GM21786 (cell line): Measurements from ENCODE around the gene SIL1.
"Not testable (repeated sequence)": the region's sequence is repeated elsewhere in the genome, so short reads cannot be mapped to it uniquely, and the experiment has no call there.

ENCODE experiments used
- ATAC-seq: cut with Tn5 transposase; IDR thresholded peaks from one replicate; pipeline ENCODE4 v1.9.1; 2021; ENCODE audit not compliant: unreplicated experiment

SIL1 gene

GRCh38 chr5:138929571-138929955, 268.6 kb downstream of the SIL1 start:
- ATAC-seq, result no peak

GRCh38 chr5:138927979-138928378, 270.2 kb downstream of the SIL1 start:
- ATAC-seq, result no peak

- ATAC-seq, result no peak
Observed at GRCh38 chr5:138927544-138927943, 270.6 kb downstream of the SIL1 start.

- ATAC-seq, result no peak
Observed at GRCh38 chr5:138926688-138927448, 271.3 kb downstream of the SIL1 start.

DNA sequence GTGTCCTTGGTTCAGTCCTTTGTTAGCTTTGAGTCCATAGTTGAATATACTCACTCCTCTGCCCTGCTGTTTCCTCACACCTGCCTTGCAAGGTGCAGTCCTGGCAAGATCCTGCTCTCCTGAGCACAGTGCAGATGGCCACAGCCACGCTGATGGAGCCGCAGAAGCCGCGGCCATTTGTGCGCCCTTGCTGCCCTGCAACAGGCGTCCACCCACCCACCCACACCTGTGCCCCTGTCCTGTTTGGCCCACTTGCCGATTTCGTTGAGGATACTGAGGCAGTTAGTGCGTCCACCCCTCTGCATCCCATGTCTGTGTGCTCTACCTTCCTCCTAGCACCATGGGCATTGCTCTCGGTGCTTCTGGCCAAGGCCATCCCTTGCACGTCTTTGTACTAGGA, 271.9 kb downstream of the SIL1 start:
- ATAC-seq, result no peak

DNA sequence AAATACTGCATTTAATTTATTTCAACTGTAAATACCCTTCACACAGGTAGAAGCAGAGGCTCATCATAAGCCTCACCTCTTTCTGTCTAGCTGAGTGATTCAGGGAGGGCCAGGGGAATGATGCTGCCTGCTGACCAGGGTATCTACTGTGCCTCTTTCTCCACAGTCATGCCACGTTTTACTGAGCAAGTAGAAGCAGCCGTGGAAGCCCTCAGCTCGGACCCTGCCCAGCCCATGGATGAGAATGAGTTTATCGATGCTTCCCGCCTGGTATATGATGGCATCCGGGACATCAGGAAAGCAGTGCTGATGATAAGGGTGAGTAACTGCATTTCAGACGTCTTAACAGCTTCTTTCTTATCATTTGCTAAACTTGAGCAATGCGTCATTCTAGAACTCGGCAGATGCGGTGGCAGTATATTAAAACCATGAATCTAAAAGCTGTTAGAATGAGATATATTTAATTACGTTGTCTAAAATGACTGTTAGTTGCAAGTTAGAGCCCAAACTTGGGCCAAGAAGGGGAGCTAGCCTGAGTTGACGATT, 273.0 kb downstream of the SIL1 start:
- no peak for ATAC-seq

- ATAC-seq, result peak; percentile 93
Observed at GRCh38 chr5:138922494-138922893, 275.7 kb downstream of the SIL1 start.

GRCh38 chr5:138921362-138921761, 276.8 kb downstream of the SIL1 start:
- not testable (repeated sequence) for ATAC-seq

- no peak for ATAC-seq
Observed at GRCh38 chr5:138920181-138920580, 278.0 kb downstream of the SIL1 start.

DNA sequence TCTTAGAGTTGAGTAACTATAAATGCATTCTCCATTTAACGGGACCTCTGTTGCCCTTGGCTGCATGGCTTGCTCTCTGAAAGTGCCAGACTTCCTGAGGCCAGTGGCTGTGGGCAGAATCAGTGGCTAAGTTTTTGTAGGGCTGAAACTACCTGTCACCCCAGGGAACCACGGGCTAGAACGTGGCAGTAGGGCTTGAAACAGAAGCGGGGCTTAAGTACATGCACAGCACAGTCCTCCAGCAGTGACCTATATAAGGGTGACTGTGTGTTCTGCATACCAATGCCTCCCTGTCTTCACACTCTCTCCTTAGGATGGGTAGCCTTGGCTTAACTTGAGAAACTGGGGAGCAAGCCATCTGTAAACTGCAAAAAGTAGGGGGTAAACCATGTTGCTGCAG, 279.5 kb downstream of the SIL1 start:
- ATAC-seq, result no peak

DNA sequence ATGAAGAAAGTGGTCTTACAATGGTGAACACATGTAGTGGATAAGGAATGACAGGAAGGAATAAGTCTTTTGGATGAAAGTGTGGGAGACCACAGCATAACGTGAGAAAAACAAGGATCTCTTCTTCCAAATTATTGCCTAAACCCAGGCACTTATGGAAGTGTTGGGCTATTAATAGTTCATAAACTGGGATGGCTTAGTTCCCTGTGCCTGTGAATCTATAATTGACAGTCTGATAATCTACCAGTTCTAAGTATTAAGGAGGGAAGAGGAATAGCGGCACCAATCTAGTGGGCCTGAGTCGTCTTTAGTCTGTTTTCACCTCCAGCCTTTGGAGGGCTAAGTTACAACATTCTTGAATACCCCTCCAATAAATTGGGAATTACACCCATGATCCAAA, 283.8 kb downstream of the SIL1 start:
- ATAC-seq, result no peak

DNA sequence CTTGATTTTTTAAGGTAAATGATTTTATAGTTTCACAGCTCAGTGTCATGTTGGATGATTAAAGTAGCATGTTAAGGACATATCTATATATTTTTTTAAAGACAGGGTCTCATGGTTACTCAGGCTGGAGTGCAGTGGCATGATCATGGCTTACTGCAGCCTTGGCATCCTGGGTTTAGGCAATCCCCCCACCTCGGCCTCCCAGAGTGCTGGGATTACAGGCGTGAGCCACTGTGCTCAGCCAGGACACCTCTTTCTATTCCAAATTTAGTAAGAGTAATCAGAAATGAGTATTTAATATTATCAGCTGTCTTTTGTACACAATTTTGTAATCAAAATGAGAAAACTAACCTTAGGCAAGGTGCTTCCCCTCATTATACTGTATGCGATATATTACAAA, 284.4 kb downstream of the SIL1 start:
- no peak for ATAC-seq

GRCh38 chr5:138912093-138912492, 286.1 kb downstream of the SIL1 start:
- ATAC-seq, result no peak

GRCh38 chr5:138911441-138911840, 286.7 kb downstream of the SIL1 start:
- no peak for ATAC-seq

DNA sequence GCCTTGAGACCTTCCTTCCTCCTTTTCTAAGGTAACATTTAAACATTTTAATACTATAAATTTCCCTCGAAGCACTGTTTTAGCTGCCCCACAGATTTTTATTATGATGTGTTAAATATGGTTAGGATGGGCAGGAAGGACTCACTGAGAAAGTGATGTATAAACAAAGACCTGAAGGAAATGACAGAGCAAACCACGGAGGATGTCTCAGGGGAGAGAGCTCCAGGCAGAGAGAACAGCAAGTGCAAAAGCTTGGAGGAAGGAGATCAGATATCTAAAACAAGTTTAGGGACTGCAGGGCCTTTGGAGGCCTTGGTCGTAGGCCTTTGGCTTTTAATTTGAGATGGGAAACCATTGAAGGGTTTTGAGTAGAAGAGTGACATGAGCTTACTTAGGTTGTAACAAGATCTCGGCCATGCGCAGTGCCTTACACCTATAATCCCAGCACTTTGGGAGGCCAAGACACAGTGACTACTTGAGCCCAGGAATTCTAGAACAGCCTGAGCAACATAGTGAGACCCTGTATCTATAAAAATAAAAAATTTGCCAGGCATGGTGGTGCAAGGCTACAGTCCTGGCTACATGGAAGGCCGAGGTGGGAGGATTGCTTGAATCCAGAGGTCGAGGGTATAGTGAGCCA, 287.5 kb downstream of the SIL1 start:
- no peak for ATAC-seq

DNA sequence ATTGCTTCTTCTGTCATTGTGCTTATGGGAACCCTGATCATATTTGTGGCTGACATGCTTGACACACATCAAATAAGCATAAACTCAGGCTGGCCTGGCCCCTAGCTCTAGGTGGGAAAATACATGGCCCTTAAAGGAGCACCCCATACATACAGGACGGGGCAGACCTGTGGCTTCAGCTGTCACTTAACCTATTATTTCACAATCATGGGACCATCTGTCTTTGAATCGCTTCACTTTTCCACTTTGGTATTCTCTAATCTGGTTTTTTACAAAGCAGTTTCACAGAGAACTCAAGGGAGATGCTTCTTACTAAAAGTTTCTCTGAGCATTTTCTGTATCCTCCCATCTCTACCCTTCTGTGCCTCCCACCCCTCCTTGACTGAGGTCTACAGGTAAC, 288.4 kb downstream of the SIL1 start:
- no peak for ATAC-seq

GRCh38 chr5:138905541-138905940, 292.6 kb downstream of the SIL1 start:
- ATAC-seq, result no peak

DNA sequence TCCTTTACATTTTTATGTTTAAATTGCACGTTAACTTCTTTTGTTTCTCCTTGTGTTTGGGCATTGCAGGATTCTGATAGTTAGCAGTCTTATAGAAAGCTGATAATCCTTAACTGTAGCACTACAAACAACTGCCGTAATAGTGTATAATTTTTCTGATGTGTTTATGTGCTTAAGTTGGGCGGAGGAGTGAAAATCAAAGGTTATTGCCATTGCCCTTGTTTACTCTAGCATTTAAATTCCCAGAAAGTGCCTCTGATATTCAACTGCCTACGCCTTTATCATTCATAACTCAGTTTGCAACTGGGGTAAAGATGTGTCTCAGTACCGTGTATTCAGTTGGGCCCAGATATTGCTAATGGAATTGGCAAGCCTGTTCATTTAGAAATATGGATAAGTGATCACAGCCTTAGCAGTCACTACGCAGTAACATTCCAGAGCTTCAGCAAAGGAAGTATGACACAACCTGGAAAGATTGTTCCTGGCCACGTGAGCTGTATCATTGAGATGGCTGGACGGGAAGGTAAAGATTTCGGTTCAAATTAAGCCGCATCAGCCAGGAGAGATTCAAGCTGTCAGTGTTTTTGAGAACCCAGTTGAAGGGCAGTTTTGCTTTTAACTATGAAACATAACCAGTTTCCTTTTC, 294.9 kb downstream of the SIL1 start:
- no peak for ATAC-seq

DNA sequence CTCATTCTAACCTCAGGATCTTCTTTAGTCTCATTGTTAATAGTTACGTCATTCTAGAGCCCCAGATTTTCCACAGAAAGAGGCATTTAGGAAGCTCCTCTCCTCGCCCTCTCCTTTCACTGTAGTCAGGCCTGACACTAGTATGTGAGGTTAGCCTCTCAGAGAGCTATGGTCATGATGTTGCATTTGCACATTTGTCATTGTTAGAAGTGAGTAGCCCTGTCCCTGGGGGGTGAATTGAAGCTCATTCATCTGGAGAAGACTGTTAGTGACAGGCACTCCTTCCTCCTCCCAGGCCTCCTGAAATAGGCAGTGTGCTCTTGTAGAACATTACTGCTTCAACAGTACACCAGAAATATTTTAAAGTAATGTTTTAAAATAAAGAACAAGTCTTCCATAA, 296.5 kb downstream of the SIL1 start:
- ATAC-seq, result no peak

- no peak for ATAC-seq
Observed at GRCh38 chr5:138900281-138900965, 297.7 kb downstream of the SIL1 start.

- no peak for ATAC-seq
Observed at GRCh38 chr5:138898742-138899141, 299.4 kb downstream of the SIL1 start.
